ENCODE measurements around the gene MZF1. TPM values are rescaled to one million over a fixed set of nuclear protein-coding genes. Genes with fewer than 3 reads are reported as not detected.

The MZF1 gene
- total and polyA plus RNA-seq, 9 of the 15 experiments (the other 6 are each of a cell fraction or from before 2014, with no cell fraction given): 0.31 to 29.3 (median 11.5) TPM

DNA sequence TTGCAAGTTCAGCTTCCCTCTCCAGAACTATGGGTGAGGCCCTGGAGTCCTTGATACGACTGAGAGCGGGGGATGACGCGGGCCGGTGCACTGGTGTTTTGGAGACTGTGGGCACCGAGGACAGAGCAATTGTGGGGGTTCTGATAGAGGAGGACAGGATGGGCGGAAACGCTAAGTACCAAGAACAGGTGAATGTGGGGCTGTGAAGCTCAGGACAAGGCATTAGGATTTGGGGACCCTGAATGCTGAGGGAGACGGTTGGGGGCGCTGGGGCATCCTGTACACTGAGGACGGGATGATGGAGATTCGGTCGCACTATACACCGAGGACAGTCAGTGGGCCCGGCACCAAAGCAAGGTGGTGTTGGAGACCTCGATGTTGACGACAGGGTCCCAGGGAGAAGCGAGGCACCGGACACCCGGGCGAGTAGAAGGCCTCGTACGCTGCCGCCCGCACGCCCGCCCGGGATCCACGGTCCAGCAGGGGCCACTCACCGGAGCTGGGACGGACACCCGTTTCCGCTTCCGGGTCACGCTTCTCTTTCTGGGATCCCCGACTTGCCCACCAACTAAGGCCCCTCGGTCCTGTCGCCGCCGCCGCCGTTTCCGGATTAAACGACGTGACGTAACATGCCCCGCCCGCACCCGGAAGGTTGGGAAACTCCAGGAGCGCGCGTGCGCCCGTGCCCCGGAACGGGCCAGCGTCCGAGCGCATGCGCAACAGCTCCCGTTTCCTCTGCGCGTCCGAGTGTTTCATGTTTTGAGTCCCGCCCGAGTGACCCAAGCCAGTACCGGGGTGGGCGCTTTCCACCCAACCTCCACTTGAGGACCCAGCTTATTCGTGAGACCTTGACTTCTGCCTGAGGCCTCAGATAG lies 18.4 kb downstream of the MZF1 start, which contains the start of gene CHMP2A (continued):
- TF ChIP-seq, protein P1, sequence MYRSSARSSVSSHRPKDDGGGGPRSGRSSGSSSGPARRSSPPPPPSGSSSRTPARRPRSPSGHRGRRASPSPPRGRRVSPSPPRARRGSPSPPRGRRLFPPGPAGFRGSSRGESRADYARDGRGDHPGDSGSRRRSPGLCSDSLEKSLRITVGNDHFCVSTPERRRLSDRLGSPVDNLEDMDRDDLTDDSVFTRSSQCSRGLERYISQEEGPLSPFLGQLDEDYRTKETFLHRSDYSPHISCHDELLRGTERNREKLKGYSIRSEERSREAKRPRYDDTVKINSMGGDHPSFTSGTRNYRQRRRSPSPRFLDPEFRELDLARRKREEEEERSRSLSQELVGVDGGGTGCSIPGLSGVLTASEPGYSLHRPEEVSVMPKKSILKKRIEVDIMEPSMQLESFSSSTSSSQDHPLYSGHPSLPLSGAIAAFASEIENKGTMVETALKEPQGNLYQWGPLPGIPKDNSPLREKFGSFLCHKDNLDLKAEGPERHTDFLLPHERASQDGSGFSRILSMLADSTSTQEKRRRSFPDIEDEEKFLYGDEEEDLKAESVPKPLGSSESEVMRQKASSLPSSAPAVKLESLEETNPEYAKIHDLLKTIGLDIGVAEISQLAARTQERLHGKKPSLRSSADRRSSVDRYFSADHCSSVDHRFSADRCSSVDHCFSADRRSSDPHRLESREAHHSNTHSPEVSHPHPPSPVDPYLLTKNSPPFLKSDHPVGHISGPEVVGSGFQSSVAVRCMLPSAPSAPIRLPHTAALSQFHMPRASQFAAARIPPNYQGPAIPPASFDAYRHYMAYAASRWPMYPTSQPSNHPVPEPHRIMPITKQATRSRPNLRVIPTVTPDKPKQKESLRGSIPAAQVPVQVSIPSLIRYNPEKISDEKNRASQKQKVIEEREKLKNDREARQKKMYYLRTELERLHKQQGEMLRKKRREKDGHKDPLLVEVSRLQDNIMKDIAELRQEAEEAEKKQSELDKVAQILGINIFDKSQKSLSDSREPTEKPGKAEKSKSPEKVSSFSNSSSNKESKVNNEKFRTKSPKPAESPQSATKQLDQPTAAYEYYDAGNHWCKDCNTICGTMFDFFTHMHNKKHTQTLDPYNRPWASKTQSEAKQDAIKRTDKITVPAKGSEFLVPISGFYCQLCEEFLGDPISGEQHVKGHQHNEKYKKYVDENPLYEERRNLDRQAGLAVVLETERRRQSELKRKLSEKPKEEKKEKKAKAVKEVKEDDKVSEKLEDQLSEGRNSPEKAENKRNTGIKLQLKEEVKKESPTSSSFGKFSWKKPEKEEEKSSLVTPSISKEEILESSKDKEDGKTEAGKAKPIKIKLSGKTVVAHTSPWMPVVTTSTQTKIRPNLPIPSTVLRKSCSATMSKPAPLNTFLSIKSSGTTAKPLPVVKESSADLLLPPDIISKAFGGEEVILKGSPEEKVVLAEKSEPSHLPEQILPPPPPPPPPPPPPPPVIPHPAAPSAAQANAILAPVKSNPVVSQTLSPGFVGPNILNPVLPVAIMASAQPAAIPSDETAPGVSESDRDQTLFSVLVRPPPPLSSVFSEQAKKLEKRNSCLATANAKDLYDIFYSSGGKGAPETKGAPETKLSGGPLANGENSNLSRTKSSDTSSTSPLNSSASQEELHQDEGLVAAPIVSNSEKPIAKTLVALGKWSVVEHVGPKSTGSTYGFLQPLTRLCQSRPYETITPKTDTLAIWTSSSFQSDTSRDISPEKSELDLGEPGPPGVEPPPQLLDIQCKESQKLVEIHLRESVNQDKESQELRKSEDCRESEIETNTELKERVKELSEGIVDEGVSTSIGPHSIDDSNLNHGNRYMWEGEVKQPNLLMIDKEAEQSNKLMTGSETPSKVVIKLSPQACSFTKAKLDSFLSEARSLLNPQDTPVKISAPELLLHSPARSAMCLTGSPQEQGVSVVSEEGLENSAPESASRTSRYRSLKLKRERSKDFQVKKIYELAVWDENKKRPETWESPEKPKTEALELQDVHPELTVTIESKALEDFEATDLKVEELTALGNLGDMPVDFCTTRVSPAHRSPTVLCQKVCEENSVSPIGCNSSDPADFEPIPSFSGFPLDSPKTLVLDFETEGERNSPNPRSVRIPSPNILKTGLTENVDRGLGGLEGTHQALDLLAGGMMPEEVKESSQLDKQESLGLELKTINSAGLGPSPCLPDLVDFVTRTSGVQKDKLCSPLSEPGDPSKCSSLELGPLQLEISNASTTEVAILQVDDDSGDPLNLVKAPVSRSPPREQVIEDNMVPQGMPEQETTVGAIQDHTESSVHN (IDR thresholded peaks at IDR 0.05; ENCODE audit: borderline replicate concordance in 1 of 2, low read depth in 1 of 2): no peak
- TF ChIP-seq, protein P2, sequence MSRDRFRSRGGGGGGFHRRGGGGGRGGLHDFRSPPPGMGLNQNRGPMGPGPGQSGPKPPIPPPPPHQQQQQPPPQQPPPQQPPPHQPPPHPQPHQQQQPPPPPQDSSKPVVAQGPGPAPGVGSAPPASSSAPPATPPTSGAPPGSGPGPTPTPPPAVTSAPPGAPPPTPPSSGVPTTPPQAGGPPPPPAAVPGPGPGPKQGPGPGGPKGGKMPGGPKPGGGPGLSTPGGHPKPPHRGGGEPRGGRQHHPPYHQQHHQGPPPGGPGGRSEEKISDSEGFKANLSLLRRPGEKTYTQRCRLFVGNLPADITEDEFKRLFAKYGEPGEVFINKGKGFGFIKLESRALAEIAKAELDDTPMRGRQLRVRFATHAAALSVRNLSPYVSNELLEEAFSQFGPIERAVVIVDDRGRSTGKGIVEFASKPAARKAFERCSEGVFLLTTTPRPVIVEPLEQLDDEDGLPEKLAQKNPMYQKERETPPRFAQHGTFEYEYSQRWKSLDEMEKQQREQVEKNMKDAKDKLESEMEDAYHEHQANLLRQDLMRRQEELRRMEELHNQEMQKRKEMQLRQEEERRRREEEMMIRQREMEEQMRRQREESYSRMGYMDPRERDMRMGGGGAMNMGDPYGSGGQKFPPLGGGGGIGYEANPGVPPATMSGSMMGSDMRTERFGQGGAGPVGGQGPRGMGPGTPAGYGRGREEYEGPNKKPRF (IDR thresholded peaks at IDR 0.05; ENCODE audit: low read depth, low read length): no peak
- no peak; the same call in 1 of the 2 replicates for TF ChIP-seq THRAP3 (IDR thresholded peaks at IDR 0.05; ENCODE audit: borderline replicate concordance)
- TF ChIP-seq BHLHE40 (IDR thresholded peaks at IDR 0.05; ENCODE audit: low read length): peak; percentile 92
- TF ChIP-seq HNRNPUL1 (IDR thresholded peaks at IDR 0.05; ENCODE audit: low read length): peak; percentile 85; the same call in 1 of the 2 replicates
- TF ChIP-seq CBX8 (IDR thresholded peaks at IDR 0.05; ENCODE audit: borderline replicate concordance, extremely low read depth, low read depth, low read length, poor library complexity, severe bottlenecking): no peak
- TF ChIP-seq ZNF212 (CRISPR knock-in tag; IDR thresholded peaks at IDR 0.05): 0 out of 2 replicates have a peak, but pooled peaks have one; percentile 24
- no peak for TF ChIP-seq CHD4 (IDR thresholded peaks at IDR 0.05; ENCODE audit: insufficient read depth, insufficient replicate concordance, low read depth, low read length, poor library complexity, severe bottlenecking)
- TF ChIP-seq, protein P3, sequence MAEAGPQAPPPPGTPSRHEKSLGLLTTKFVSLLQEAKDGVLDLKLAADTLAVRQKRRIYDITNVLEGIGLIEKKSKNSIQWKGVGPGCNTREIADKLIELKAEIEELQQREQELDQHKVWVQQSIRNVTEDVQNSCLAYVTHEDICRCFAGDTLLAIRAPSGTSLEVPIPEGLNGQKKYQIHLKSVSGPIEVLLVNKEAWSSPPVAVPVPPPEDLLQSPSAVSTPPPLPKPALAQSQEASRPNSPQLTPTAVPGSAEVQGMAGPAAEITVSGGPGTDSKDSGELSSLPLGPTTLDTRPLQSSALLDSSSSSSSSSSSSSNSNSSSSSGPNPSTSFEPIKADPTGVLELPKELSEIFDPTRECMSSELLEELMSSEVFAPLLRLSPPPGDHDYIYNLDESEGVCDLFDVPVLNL (CRISPR knock-in tag; IDR thresholded peaks at IDR 0.05; ENCODE audit: low read depth): no peak
- TF ChIP-seq KLF1 (tag; IDR thresholded peaks at IDR 0.05): peak; percentile 60
- no peak for TF ChIP-seq ZNF174 (CRISPR knock-in tag; IDR thresholded peaks at IDR 0.05)
- TF ChIP-seq CBX1 (IDR thresholded peaks at IDR 0.05; ENCODE audit: low read depth): peak; percentile 66; the same call in 1 of the 2 replicates
- 0 out of 2 replicates have a peak, but pooled peaks have one; percentile 14 for TF ChIP-seq ZNF436 (CRISPR knock-in tag; IDR thresholded peaks at IDR 0.05)
- TF ChIP-seq BRD9 (IDR thresholded peaks at IDR 0.05; ENCODE audit: low read depth, partially characterized antibody): no peak

Measured in K562 (cell line).